ENCODE results near the gene PLD4. TPM values are rescaled to one million over a fixed set of nuclear protein-coding genes. Genes with fewer than 3 reads are reported as not detected.

Gene PLD4
- total and polyA plus RNA-seq, 7 donors, result 0.04 to 0.25 TPM; not detected in 5

GRCh38 chr14:104885973-104886689 lies 38.5 kb upstream of the PLD4 start:
- Histone ChIP-seq H3K27me3 (ENCODE audit: insufficient read depth in 3 of 3, low read length in 2 of 3) (no peaks in the 10 kb centered on the region), H3K4me3 (no peak overlapping the region), H3K36me3 (ENCODE audit: insufficient read depth in 1 of 2, low read depth in 1 of 2) (peaks cover 0 to 50% of the 10 kb centered on the region in 2 donors), H3K27ac (no peak overlapping the region), H3K4me1 (peaks cover 8% of the 10 kb centered on the region), H3K9me3 (no peaks in the 10 kb centered on the region)
- ATAC-seq (no peak), DNase-seq (peak; percentile 13 to 45)
- WGBS, 3 donors, result 89 to 94% (median 93%) methylated on average over 35 to 40 of the region's 40 CpGs
- intact Hi-C loops (cut with DNase I), result no loop called here
- TF ChIP-seq CTCF (IDR thresholded peaks at IDR 0.05), result no peak

GRCh38 chr14:104886690-104887622 lies 37.7 kb upstream of the PLD4 start:
- Histone ChIP-seq H3K27me3 (ENCODE audit: insufficient read depth in 3 of 3, low read length in 2 of 3) (no peaks in the 10 kb centered on the region), H3K27ac (no peak overlapping the region), H3K4me1 (peaks cover 3% of the 10 kb centered on the region), H3K36me3 (ENCODE audit: insufficient read depth in 1 of 2, low read depth in 1 of 2) (peaks cover 0 to 50% of the 10 kb centered on the region in 2 donors), H3K9me3 (no peaks in the 10 kb centered on the region), H3K4me3 (no peak overlapping the region)
- TF ChIP-seq CTCF (IDR thresholded peaks at IDR 0.05), result no peak
- peak; percentile 15 to 51 for DNase-seq
- intact Hi-C loops (cut with DNase I), result no loop called here
- no peak for ATAC-seq
- WGBS, 3 donors, result 94 to 96% (median 95%) methylated on average over 54 to 59 of the region's 59 CpGs

GRCh38 chr14:104887623-104888488 lies 36.8 kb upstream of the PLD4 start:
- Histone ChIP-seq H3K27ac (no peak overlapping the region), H3K4me1 (no peaks in the 10 kb centered on the region), H3K4me3 (no peak overlapping the region), H3K9me3 (no peaks in the 10 kb centered on the region), H3K36me3 (ENCODE audit: insufficient read depth in 1 of 2, low read depth in 1 of 2) (peaks cover 0 to 50% of the 10 kb centered on the region in 2 donors), H3K27me3 (ENCODE audit: insufficient read depth in 3 of 3, low read length in 2 of 3) (no peaks in the 10 kb centered on the region)
- 78 to 83% (median 82%) methylated on average over 25 to 33 of the region's 33 CpGs for WGBS, 3 donors
- no peak for TF ChIP-seq CTCF (IDR thresholded peaks at IDR 0.05)
- DNase-seq (peak; percentile 12 to 42), ATAC-seq (no peak)
- intact Hi-C loops (cut with DNase I), result no loop called here

- 90 to 94% (median 93%) methylated on average over 25 to 26 of the region's 26 CpGs for WGBS, 3 donors
- intact Hi-C loops (cut with DNase I), result no loop called here
- ATAC-seq, result no peak
- H3K9me3 ChIP-seq, result no peaks in the 10 kb centered on the region
- TF ChIP-seq CTCF (IDR thresholded peaks at IDR 0.05), result no peak
- H3K27ac ChIP-seq, result no peak overlapping the region
- H3K4me3 ChIP-seq, result no peak overlapping the region
- no peaks in the 10 kb centered on the region for H3K4me1 ChIP-seq
- no peaks in the 10 kb centered on the region for H3K27me3 ChIP-seq (ENCODE audit: insufficient read depth in 3 of 3, low read length in 2 of 3)
- DNase-seq, result peak; percentile 10 to 52
- peaks cover 0 to 45% of the 10 kb centered on the region in 2 donors for H3K36me3 ChIP-seq (ENCODE audit: insufficient read depth in 1 of 2, low read depth in 1 of 2)
These were observed 35.9 kb upstream of the PLD4 start for GRCh38 chr14:104888489-104889374.

Measured in psoas muscle (tissue), 8 donors.